Esophagus (tissue), 2 donors: ENCODE data around the gene SUCLG2. TPM values are rescaled to one million over a fixed set of nuclear protein-coding genes. Genes with fewer than 3 reads are reported as not detected.
"Not testable (repeated sequence)": the region's sequence is repeated elsewhere in the genome, so short reads cannot be mapped to it uniquely, and the experiment has no call there.

Source experiments
- H3K27ac ChIP-seq, 2 donors: one replicate each; pipeline ENCODE4 v1.5.1; 2013; ENCODE audit warnings: low read depth in 2 of 2, mild to moderate bottlenecking in 2 of 2, inconsistent platforms in 1 of 2, low read length in 1 of 2, moderate library complexity in 1 of 2
- H3K27me3 ChIP-seq, 2 donors: one replicate each; pipeline ENCODE4 v1.6.1; 2013; ENCODE audit warnings: low read length in 2 of 2, control low read depth in 1 of 2, mild to moderate bottlenecking in 1 of 2; ENCODE audit not compliant: insufficient read depth in 2 of 2, control insufficient read depth in 1 of 2
- H3K36me3 ChIP-seq, 2 donors: one replicate each; pipeline ENCODE4 v1.6.1; 2013; ENCODE audit warnings: low read length in 1 of 2; ENCODE audit not compliant: control insufficient read depth in 2 of 2, insufficient read depth in 2 of 2
- H3K4me1 ChIP-seq, 2 donors: one replicate each; pipeline ENCODE4 v1.6.1; 2013; ENCODE audit warnings: low read length in 1 of 2; ENCODE audit not compliant: control insufficient read depth in 2 of 2, insufficient read depth in 2 of 2
- H3K4me3 ChIP-seq, 2 donors: one replicate each; pipeline ENCODE4 v1.5.1; 2013; ENCODE audit warnings: low read length in 2 of 2, mild to moderate bottlenecking in 2 of 2, low read depth in 1 of 2, moderate library complexity in 1 of 2
- H3K9me3 ChIP-seq, 2 donors: one replicate each; pipeline ENCODE4 v1.6.1; 2013; ENCODE audit warnings: mild to moderate bottlenecking in 2 of 2, low read depth in 1 of 2, low read length in 1 of 2, moderate library complexity in 1 of 2; ENCODE audit not compliant: control insufficient read depth in 2 of 2, insufficient read depth in 1 of 2
- WGBS, 2 donors: extraction: QIAGEN DNeasy Blood & Tissue Kit; methylation state at CpG; one replicate each; pipeline ENCODE4 v1.1.7; 2013; 5-methylcytosine and 5-hydroxymethylcytosine counted together
- polyA plus RNA-seq, 2 donors: library from polyadenylated mRNA; stranded (reverse); fragments of 200-250 nt; gene quantifications; one replicate each; pipeline ENCODE4 v1.2.3, GENCODE V29; 2013
- donor health status: healthy with polysubstance abuse.
- donor health status: Bipolar disorder and iron deficiency.

The SUCLG2 gene
- polyA plus RNA-seq, 2 donors = 21.1 to 32.5 TPM

DNA sequence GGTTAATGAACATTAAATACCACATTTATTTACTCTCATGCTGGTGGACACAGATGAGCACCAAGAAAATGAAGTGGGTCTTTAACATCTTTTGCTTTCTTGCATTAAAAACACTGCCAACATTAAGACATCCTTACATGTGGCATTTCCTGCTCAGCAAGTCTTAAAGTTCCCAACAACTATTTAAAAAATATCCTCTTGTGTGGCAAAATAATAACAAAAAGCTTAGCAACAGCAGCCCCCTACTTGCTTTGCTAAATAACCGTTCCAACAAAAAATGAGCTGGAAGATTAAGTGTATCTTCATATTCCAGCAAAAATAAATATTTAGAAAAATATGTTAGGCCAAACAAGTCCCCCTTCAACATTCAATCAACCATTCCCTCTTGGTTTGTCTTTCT lies 93.1 kb downstream of the SUCLG2 start:
- 30 to 67% methylated on average over 1 of the region's 1 CpG for WGBS, 2 donors

DNA sequence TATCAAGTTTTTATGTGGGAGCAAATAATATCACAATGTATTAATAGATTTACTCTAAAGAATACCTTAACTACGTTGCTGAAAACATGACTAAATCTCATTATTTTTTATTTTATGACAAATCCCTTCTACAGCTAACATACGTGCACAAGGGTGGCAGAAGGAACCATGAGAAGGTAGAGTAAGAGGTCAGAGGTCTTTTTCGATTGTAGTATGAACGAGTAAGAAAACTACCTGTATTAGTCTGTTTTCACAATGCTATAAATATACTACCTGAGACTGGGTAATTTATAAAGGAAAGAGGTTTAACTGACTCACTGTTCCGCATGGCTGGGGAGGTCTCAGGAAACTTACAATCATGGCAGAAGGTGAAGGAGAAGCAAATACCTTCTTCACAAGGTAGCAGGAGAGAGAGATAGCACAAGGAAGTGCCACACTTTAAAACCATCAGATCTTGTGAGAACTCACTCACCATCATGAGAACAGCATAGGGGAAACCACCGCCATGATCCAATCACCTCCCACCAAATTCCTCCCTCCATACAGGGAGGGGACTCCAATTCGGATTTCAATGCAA lies 95.3 kb downstream of the SUCLG2 start:
- Histone ChIP-seq H3K4me1 (no peaks in the 10 kb centered on the region), H3K27ac (no peak overlapping the region), H3K9me3 (no peaks in the 10 kb centered on the region), H3K36me3 (peaks cover 2 to 3% of the 10 kb centered on the region in 2 donors), H3K27me3 (no peaks in the 10 kb centered on the region), H3K4me3 (no peak overlapping the region)
- 94% methylated on average over 7 of the region's 7 CpGs for WGBS, 2 donors

More for the DNA sequence above, 93.1 kb downstream of the SUCLG2 start:
- no peak overlapping the region for H3K4me3 ChIP-seq
- H3K36me3 ChIP-seq = peaks cover 0 to 2% of the 10 kb centered on the region in 2 donors
- H3K4me1 ChIP-seq = no peaks in the 10 kb centered on the region
- no peaks in the 10 kb centered on the region for H3K27me3 ChIP-seq
- H3K27ac ChIP-seq = no peak overlapping the region
- H3K9me3 ChIP-seq = no peaks in the 10 kb centered on the region

DNA sequence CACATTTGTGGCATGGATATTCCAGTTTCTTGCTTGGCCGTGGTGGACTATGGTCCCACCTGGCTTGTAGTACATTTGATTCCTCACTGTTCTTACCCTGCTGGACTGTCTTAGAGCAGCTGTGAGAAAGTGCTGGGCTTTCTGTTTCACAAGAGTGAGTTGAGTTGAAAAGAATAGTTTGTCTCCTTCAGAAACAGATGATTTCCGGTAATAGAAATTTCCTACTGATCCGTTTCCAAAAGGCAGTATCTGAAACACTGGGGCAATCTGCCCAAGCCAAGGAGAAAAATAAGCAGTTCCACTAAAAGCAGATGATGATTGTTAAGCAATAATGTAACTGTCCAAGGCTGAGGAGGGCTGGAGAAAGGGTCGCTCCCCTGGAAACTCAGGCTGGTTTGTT lies 96.0 kb downstream of the SUCLG2 start:
- peaks cover 2 to 3% of the 10 kb centered on the region in 2 donors for H3K36me3 ChIP-seq
- no peaks in the 10 kb centered on the region for H3K4me1 ChIP-seq
- no peak overlapping the region for H3K4me3 ChIP-seq
- H3K27me3 ChIP-seq = no peaks in the 10 kb centered on the region
- H3K9me3 ChIP-seq = no peaks in the 10 kb centered on the region
- H3K27ac ChIP-seq = no peak overlapping the region
- WGBS, 2 donors = 77% methylated on average over 4 of the region's 4 CpGs

DNA sequence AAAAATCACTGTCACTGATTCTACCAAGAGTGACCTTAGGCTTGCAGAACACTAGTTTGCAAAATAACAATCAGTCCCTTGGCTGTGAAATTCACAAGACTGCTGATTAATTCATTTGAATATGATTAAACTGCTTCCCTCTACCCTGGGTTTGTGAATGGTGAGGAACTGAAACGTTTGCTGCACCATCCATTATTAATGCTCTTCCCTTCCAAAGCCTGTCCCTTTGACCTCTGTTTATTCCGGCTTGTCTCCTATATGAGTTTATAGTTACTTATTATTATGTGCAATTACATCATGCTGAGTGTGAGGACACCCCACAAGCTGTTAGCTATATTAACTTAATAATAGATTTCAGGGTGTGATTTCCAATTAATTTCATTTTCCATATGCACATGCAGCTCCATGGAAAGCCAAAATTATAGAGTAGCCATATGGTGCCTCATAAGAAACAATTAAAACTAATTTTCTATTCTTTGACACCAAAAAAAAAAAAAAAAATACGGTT lies 96.5 kb downstream of the SUCLG2 start:
- Histone ChIP-seq H3K4me3 (no peak overlapping the region), H3K27me3 (no peaks in the 10 kb centered on the region), H3K36me3 (peaks cover 2 to 3% of the 10 kb centered on the region in 2 donors), H3K27ac (no peak overlapping the region), H3K9me3 (no peaks in the 10 kb centered on the region), H3K4me1 (no peaks in the 10 kb centered on the region)
- WGBS, 2 donors = 74 to 84% methylated on average over 3 of the region's 3 CpGs

DNA sequence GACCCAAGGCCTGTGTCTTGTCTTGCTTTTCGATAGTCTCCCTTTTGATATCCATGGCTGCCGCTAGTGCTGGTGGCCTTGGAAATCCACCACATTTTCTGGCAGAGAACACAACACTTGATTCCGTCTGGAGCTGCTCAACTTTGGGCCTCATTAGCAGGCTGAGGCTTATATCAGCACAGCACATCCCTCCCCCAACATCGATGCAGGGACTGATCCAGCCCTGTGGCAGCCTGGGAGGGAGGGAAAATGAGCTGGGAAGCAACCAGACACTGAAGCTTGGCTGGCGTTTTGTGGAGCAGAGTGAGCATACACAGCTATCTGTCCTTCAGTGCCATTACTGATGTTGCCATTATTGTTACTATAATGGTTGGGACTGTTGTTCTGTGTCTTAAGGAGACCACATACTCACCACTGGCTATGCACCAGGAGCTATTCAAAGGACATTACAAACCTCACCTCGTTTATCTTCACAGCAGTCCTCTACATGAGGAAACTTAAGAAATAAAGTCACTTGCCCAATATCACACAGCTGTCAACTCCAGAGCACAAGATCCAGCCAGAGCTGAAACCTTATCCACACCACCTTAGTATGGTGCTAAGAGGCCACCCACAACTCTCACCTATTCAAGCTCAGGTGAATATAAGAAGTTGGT lies 102.9 kb downstream of the SUCLG2 start:
- whole genome bisulfite sequencing, 2 donors = 78 to 80% methylated on average over 6 of the region's 6 CpGs
- H3K27me3 ChIP-seq = no peaks in the 10 kb centered on the region
- H3K27ac ChIP-seq = no peak overlapping the region
- no peak overlapping the region for H3K4me3 ChIP-seq
- H3K4me1 ChIP-seq = no peaks in the 10 kb centered on the region
- peaks cover 0 to 3% of the 10 kb centered on the region in 2 donors for H3K36me3 ChIP-seq
- no peaks in the 10 kb centered on the region for H3K9me3 ChIP-seq

DNA sequence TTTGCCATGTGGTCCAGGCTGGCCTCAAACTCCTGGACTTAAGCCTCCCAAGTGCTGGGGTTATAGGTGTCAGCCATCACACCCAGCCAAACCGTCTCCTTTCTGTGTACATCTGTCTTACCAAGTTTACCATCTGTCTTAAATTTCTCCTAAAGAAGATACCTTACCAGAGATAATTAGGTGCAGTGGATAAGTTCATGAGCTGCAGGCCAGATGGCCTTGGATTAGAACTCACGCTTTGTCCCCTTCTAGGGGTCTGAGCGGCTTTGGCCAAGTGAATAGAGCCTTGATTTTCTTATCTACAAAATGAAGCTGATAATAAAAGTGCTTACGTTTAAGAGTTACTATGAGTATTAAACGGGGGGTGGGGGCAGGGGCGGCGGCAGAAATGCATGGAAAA lies 103.9 kb downstream of the SUCLG2 start:
- no peaks in the 10 kb centered on the region for H3K9me3 ChIP-seq
- no peak overlapping the region for H3K4me3 ChIP-seq
- WGBS, 2 donors = 93 to 97% methylated on average over 7 of the region's 7 CpGs
- H3K27me3 ChIP-seq = no peaks in the 10 kb centered on the region
- no peak overlapping the region for H3K27ac ChIP-seq
- H3K4me1 ChIP-seq = no peaks in the 10 kb centered on the region
- H3K36me3 ChIP-seq = peaks cover 0 to 3% of the 10 kb centered on the region in 2 donors

DNA sequence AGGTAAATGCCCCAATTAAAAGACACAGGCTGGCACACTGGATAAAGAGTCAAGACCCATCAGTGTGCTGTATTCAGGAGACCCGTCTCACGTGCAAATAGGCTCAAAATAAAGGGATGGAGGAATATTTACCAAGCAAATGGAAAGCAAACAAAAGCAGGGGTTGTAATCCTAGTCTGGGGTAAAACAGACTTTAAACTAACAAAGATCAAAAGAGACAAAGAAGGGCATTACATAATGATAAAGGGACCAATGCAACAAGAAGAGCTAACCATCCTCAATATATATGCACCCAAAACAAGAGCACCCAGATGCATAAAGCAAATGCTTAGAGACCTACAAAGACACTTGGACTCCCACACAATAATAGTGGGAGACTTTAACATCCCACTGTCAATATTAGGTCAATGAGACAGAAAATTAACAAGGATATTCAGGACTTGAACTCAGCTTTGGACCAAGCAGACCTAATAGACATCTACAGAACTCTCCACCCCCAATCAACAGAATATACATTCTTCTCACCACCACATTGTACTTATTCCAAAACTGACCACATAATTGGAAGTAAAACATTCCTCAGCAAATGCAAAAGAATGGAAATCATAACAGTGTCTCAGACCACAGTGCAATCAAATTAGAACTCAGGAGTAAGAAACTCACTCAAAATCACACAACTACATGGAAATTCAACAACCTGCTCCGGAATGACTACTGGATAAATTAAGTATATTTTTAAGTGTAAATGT lies 111.7 kb downstream of the SUCLG2 start:
- H3K9me3 ChIP-seq, H3K4me3 ChIP-seq, H3K36me3 ChIP-seq, H3K27me3 ChIP-seq, H3K4me1 ChIP-seq, H3K27ac ChIP-seq: not testable (repeated sequence)
- WGBS, 2 donors = 95 to 97% methylated on average over 3 of the region's 3 CpGs

DNA sequence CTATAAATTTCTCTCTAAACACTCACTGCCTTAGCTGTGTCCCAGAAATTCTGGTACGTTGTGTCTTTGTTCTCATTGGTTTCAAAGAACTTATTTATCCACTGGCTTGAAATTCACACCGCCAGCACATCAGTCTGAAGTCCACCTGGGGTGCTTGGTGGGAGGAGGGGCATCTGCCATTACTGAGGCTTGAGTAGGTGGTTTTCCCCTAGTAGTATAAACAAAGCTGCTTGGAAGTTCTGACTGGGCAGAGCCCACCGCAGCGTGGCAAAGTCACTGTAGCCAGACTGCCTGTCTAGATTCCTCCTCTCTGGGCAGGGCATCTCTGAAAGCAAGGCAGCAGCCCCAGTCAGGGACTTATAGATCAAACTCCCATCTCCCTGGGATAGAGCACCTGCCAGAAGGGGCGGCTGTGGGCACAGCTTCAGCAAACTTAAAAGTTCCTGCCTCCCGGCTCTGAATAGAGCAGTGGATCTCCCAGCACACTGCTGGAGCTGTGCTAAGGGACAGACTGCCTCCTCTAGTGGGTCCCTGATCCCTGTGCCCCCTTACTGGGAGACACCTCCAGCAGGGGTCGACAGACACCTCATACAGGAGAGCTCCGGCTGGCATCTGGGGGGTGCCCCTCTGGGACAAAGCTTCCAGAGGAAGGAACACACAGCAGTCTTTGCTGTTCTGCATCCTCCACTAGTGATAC lies 114.1 kb downstream of the SUCLG2 start:
- Histone ChIP-seq H3K27me3 (no peaks in the 10 kb centered on the region), H3K9me3 (no peaks in the 10 kb centered on the region), H3K27ac (no peak overlapping the region), H3K4me1 (no peaks in the 10 kb centered on the region), H3K4me3 (no peak overlapping the region), H3K36me3 (no peaks in the 10 kb centered on the region)
- WGBS, 2 donors = 91% methylated on average over 8 of the region's 8 CpGs

DNA sequence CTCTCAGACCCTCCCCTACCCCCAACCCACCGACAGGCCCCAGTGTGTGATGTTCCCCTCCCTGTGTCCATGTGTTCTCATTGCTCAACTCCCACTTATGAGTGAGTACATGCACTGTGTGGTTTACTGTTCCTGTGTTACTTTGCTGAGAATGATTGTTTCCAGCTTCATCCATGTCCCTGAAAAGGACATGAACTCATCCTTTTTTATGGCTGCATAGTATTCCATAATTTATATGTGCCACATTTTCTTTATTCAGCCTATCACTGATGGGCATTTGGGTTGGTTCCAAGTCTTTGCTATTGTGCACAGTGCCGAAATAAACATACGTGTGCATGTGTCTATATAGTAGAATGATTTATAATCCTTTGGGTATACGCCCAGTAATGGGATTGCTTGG lies 117.2 kb downstream of the SUCLG2 start:
- not testable (repeated sequence) for H3K4me1 ChIP-seq, H3K9me3 ChIP-seq, H3K27ac ChIP-seq, H3K36me3 ChIP-seq, H3K4me3 ChIP-seq, H3K27me3 ChIP-seq
- 94 to 97% methylated on average over 4 of the region's 4 CpGs for WGBS, 2 donors
